HG02938 (cell line): Measurements from ENCODE around the gene GOLIM4.
A peak's percentile ranks its signal among the peaks of the same experiment; 100 is the strongest.
"Not testable (repeated sequence)": the region's sequence is repeated elsewhere in the genome, so short reads cannot be mapped to it uniquely, and the experiment has no call there.

Experiments
- ATAC-seq: cut with Tn5 transposase; IDR thresholded peaks from one replicate; pipeline ENCODE4 v1.9.1; 2021; ENCODE audit warnings: mild to moderate bottlenecking, moderate library complexity; ENCODE audit not compliant: unreplicated experiment

The GOLIM4 gene, protein sequence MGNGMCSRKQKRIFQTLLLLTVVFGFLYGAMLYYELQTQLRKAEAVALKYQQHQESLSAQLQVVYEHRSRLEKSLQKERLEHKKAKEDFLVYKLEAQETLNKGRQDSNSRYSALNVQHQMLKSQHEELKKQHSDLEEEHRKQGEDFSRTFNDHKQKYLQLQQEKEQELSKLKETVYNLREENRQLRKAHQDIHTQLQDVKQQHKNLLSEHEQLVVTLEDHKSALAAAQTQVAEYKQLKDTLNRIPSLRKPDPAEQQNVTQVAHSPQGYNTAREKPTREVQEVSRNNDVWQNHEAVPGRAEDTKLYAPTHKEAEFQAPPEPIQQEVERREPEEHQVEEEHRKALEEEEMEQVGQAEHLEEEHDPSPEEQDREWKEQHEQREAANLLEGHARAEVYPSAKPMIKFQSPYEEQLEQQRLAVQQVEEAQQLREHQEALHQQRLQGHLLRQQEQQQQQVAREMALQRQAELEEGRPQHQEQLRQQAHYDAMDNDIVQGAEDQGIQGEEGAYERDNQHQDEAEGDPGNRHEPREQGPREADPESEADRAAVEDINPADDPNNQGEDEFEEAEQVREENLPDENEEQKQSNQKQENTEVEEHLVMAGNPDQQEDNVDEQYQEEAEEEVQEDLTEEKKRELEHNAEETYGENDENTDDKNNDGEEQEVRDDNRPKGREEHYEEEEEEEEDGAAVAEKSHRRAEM

DNA sequence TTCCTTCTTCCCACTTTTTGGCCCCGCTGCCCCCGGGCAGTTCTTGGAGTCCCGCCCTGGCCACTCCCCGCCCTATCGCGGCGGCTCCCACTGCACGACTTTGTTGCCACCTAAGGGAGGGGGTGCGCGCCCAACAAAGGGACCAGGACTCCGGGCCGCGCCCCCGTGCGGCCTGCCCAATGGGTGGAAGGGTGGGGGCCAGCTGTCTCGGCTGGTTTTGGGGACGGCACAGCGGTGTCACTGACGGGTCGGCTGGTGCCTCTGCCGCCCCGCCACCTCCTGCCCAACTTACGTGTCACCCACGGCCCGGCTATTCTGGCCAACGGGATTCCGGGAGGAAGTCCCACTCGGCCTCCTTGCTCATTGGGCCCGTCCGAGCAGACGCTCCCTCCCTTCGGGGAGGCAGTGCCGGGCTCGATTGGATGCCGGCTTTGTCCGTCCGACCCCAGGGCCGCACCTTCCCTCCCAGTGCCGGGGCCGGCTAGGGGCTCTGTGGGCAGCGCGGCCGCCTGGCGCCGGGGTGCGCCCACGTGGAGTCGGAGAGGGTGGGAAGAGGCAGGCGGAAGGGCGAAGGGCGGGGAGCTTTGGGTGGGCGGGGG is at the start of gene GOLIM4:
Gene GOLIM4, minus strand, starts transcription at position 314 of the 599 bp plus-strand sequence. CDS start 639 bp downstream, outside the sequence.
- ATAC-seq, result peak; percentile 77

DNA sequence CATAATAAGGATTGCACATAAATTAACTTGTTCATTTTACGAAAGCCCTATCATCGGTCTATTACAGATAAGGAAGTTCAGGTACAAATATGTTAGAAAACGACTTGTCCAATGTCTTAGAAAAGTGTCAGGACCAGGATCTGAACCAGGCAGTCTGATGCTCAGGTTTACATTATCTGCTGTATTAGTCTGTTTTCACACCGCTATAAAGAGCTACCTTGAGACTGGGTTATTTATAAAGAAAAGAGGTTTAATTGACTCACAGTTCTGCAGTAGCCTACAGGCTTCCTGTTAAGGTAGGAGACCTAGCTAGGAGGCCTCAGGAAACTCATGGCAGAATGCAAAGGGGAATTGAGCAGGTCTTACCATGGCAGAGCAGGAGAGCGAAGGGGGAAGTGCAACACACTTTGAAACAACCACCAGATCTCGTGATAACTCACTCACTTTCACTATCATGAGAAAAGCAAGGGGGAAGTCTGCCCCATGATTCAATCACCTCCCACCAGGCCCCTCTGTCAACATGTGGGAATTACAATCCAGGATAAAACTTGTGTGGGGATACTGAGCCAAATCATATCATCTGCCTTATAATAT is 45.8 kb upstream of the GOLIM4 start:
- ATAC-seq, result peak; percentile 42

GRCh38 chr3:168139947-168140346 is 44.2 kb upstream of the GOLIM4 start:
- no peak for ATAC-seq

- ATAC-seq, result no peak
Observed at GRCh38 chr3:168138421-168138820, 42.7 kb upstream of the GOLIM4 start.

DNA sequence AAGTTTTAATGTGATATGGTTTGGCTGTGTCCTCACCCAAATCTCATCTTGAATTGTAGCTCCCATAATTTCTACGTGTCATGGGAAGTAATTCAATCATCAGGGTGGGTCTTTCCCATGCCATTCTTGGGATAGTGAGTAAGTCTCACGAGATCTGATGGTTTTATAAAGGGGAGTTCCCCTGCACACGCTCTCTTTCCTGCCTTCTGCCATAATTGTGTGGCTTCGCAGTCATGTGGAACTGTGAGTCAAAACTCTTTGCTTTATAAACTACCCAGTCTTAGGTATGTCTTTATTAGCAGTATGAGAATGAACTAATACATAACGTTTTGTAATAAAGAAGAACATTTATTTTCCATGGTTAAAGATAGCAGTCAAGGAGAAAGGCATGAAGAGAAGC is 39.2 kb upstream of the GOLIM4 start:
- peak; percentile 66 for ATAC-seq

DNA sequence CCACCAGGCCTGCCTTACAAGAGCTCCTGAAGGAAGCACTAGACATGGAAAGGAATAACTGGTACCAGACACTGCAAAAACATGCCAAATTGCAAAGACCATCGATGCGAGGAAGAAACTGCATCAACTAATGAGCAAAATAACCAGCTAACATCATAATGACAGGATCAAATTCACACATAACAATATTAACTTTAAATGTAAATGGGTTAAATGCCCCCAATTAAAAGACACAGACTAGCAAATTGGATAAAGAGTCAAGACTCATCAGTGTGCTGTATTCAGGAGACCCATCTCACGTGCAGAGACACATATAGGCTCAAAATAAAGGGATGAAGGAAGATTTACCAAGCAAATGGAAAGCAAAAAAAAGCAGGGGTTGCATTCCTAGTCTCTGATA is 34.5 kb upstream of the GOLIM4 start:
- ATAC-seq, result not testable (repeated sequence)

GRCh38 chr3:168128463-168128862 is 32.7 kb upstream of the GOLIM4 start:
- ATAC-seq, result not testable (repeated sequence)

DNA sequence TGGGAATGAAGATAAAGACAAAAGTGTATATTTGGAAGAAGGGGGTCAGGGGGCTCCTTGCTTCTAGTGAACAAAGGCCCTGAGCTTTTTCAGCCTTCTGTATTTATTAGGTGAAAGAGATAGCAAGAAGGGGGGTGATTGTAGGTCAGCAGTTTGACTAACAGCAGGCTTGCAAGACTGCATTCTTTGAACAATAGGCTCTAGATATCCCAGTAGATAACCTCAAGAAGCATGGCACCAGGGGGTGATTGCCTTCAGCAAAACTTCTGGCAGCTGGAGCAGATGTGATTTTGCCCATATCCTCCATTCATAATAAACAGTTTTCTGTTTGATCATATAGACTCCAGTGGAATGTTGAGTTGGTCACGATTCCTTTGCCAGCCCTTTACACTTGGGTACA is 31.7 kb upstream of the GOLIM4 start:
- no peak for ATAC-seq

DNA sequence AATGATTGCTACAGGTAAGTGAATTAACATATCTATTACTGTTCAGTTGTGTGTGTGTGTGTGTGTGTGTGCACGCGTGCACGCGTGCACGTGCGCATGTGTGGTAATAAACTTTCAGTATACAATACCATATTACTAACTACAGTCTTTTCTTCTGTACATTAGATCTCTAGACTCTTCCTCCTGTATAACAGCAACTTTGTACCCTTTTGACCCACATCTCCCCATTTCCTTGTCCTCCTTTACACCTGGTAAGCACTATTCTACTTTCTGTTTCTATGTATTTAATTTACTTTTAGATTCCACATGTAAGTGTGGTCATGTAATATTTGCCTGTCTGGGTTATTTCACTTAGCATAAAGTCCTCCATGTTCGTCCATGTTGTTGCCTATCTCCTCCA is 29.1 kb upstream of the GOLIM4 start:
- ATAC-seq, result no peak

DNA sequence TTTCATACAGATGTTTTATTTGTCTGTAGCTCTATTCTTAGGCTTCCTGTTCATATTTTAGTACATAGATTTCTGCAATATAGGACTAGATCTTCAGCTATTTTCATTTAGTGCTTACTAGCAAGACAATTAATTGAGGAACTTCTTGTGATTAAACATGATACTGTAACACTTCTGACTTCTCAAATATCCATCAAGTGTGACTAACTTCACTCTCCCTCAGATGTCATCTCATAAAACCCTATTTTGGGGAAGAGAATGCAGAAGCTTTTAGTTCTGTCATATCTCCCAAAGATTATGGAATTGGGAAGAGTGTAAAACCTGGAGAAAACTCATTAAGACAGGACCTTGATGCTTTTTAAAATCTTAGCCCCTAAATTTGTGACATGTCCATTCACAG is 28.6 kb upstream of the GOLIM4 start:
- no peak for ATAC-seq

DNA sequence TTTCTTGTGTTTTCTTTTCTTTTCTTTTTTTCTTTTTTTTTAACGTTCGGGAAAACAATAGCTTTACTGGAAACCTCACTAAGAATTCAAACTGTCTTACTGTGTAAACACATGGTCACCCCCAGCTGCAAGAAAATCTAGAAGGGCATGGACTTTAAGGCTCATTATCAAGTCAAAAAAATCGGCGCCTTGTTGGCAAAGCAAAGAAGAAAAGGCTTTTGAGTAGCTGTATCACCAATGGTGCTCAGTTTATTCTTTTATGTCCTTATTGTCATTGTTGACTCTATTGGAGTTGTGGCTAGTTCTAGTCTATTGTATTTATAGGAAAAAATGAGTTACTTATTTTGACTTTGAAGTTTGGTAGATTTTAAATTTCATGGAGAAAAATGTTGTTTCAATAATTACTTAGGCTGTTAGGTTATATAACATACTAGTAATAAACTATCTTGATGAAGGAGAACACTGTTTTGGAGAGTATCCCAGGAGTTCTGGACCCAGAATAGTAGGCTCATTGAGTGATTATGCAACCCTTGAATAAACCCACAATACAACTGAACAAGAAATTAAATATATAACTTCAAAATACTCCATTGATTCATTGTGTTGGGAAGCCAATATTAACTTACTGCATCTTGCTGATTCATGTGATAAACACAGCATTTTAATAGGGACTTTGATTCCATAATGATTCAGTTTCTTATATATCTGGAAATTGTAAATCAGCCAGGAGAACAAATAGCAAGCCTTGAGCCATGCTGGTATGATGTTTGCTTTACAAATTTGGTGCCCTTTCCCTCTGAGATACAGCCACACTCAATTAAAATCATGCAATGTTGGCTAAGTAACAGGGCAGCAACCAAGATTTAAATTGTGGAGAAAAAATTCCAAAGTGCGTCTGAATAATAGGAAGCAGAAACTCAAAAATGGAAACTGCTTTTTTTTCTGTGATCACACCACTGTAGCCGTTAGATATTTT is 27.8 kb upstream of the GOLIM4 start:
- no peak for ATAC-seq

DNA sequence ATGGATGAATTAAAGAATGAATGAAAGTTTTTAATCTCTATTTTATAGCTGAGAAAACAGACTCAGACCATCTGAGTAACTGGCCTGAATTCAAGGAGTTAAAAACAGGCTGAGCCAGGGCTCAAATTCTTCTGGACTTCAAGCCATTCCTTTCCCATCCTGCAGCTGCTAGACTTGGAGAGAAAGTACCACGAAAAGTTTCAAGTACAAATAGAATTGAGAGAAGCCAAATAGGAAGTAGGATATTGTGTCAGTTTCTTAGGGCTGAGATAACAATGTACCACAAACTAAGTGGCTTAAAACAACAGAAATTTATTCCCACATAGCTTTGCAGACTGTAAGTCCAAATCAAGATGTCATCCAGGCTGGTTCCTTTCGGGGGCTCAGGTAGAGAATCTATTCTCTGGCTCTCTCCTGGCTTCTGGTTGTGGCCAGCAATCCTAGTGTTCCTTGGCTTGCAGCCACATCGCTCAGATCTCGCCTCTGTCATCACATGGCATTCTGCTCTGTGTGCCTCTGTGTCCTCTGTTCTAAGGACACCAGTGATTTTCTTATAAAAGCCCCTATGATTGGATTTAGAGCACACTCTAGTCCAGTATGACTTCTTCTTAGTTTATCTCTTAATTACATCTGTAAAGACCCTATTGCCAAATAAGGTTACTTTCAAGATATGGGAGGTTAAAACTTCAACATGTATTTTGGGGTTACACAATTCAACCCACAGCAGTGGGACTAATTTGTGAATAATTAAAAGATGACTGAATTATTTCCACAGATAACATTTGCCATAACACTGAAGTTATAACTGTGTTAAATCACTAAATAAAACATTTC is 25.7 kb upstream of the GOLIM4 start:
- ATAC-seq, result no peak

GRCh38 chr3:168117853-168118313 is 22.2 kb upstream of the GOLIM4 start:
- no peak for ATAC-seq

DNA sequence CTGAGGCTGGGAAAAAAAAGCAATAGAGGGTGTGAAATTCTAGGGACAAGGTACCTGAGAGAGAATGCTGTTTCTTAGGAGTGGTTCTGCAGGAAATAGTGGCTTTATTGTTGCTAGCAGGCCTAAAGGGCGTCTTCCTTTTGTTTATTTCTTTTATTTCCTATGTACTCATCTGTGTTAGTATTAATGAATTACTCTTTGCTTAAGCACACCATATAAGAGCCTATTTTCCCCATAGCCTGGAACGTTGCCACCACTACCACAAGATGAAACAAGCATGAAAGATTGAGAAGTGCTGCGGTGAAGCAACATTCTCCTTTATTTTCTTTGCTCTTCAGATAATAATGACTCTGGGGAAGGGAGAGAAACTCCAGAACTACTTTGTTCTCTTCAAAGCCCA is 21.3 kb upstream of the GOLIM4 start:
- ATAC-seq, result no peak

- no peak for ATAC-seq
Observed at GRCh38 chr3:168116279-168116678, 20.6 kb upstream of the GOLIM4 start.

DNA sequence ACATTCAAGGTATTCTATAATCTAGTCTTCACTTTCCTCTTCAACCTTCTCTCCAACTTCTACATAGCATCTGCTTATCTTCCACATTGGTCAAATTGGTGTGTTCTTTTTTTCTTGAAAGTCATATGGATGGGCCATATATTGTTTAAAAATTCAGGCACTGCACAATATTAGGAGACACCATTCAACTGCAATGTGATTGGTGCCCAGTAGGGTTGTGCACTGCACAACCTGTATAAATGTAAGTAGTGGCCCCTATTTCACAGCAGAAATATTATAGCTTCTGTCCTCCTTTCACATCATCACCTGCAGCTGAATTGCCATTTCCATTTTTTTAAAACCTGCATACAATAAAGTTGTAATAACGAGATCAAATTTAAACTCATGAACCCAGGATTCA is 18.1 kb upstream of the GOLIM4 start:
- no peak for ATAC-seq

DNA sequence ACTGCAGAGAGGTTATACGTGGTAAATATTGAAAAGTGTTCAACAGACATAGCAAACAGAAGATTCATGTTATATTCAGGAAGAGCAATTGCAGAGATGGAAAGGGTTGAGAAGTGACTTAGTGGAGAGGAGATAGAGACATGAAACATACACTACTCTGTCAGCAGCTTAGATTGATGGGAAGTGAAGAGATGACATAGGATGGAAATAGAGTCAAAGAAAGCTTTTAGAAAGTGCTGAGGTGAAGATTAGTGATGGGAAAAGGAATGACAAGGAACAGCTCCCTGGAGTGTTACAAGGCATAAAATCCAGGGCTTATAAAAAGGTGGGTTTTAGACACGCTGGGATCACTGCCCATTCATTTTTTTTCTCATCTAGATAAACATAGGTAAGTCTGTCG is 17.2 kb upstream of the GOLIM4 start:
- no peak for ATAC-seq

DNA sequence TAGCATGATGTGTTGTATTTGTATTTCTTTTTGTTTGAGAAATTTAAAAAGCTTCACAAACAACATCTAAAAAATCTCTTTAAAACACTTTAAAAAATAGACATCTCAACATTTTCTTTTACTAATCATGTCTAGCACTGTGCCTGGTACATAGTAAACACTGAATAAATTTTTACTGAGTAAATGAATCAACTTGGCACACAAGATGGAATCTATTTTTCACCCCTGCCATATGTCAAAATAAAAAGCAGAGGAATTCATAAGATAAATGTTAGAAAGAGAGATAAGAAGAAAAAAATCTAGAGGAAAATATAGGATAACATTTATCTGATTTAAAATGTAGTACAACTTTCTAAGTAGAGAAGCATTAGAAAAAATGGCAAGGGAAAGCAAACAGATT is 8.6 kb upstream of the GOLIM4 start:
- ATAC-seq, result no peak

DNA sequence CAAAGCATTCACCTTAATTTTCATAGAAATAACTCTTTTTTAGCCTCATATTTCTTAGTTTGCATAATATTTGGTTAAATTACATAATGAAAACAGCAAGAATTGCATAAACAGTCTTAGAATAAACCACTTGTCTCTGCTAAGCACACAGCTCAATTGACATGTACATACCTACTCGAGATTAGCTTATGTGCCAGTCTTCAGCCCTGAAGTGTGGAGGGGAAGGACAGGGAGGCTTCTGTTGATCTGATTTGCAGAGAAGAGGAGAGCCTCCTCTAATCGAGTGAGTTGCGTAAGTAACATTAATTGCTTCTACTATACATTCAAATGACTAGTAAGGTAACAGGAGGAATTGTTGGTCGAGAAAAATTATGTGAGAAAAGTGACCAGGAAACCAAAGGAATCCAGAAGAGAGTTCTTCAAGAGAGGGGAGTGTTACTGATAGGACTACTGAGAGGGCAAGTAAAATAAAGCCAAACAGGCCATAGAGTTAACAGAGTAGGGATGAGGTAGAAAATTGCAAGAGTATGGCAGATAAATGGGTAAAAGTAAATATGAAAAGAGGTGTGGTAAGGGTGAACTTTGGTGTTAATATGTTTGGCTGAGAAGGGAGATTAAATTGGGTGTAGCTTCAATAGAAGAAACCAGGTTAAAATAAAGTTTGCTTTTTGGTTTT is 7.1 kb upstream of the GOLIM4 start:
- ATAC-seq, result no peak
